ENCODE measurements around the gene USP48. TPM values are rescaled to one million over a fixed set of nuclear protein-coding genes. Genes with fewer than 3 reads are reported as not detected.

Gene USP48
- total RNA-seq = 126 TPM
- 10 to 100 TPM; 31.3 to 52.9 (median 36.6) TPM for polyA plus RNA-seq

- H3K27me3 ChIP-seq (ENCODE audit: control insufficient read depth, insufficient read depth, low read length) = no peaks in the 10 kb centered on the region
These were observed at the start of gene USP48 for GRCh38 chr1:21782868-21783678. Gene USP48, minus strand, starts transcription at chr1:21783149. Its CDS starts 192 bp downstream, at chr1:21782957.

GRCh38 chr1:21831454-21831970 is 48.6 kb upstream of the USP48 start:
- H3K27ac ChIP-seq (ENCODE audit: insufficient read depth, low read length, poor library complexity, severe bottlenecking) = no peak overlapping the region
- no peaks in the 10 kb centered on the region for H3K4me1 ChIP-seq (ENCODE audit: control insufficient read depth, insufficient read depth, low read length, poor library complexity, severe bottlenecking)
- H3K4me3 Mint-ChIP-seq = no peak overlapping the region
- H3K36me3 ChIP-seq (ENCODE audit: control insufficient read depth, insufficient read depth, low read length) = no peaks in the 10 kb centered on the region
- no peak overlapping the region for H3K4me3 ChIP-seq (ENCODE audit: low read depth, low read length)
- peaks cover 0 to 14% (median 3%) of the 10 kb centered on the region in 7 donors for H3K9me3 Mint-ChIP-seq
- peaks cover 17% of the 10 kb centered on the region for H3K36me3 Mint-ChIP-seq
- H3K27ac Mint-ChIP-seq = no peak overlapping the region
- DNase-seq (no peak), ATAC-seq (ENCODE audit: low read depth in 2 of 2) (no peak)
- peaks cover 0 to 8% of the 10 kb centered on the region in 2 experiments for H3K9me3 ChIP-seq (ENCODE audit: control insufficient read depth in 2 of 2, low read length in 2 of 2)
- no peaks in the 10 kb centered on the region for H3K27me3 Mint-ChIP-seq
- H3K27me3 ChIP-seq (ENCODE audit: control insufficient read depth, insufficient read depth, low read length) = no peaks in the 10 kb centered on the region
- H3K4me1 Mint-ChIP-seq = no peaks in the 10 kb centered on the region

More at GRCh38 chr1:21782868-21783678, at the start of gene USP48:
- Mint-ChIP-seq H3K9me3 (no peaks in the 10 kb centered on the region), H3K27me3 (peaks cover 23% of the 10 kb centered on the region), H3K4me1 (peaks cover 21 to 39% (median 30%) of the 10 kb centered on the region in 4 donors), H3K27ac (peak within 1 kb of the TSS; percentile 98 to 100 (median 100)), H3K36me3 (peaks cover 3% of the 10 kb centered on the region), H3K4me3 (peak within 1 kb of the TSS; percentile 91 to 95 (median 92))
- peak within 1 kb of the TSS; percentile 97 for H3K4me3 ChIP-seq (ENCODE audit: low read depth, low read length)
- H3K27ac ChIP-seq (ENCODE audit: insufficient read depth, low read length, poor library complexity, severe bottlenecking) = peak within 1 kb of the TSS; percentile 100
- H3K9me3 ChIP-seq (ENCODE audit: control insufficient read depth in 2 of 2, low read length in 2 of 2) = no peaks in the 10 kb centered on the region
- no peaks in the 10 kb centered on the region for H3K36me3 ChIP-seq (ENCODE audit: control insufficient read depth, insufficient read depth, low read length)
- DNase-seq = peak; percentile 93 to 98 (median 98)
- H3K4me1 ChIP-seq (ENCODE audit: control insufficient read depth, insufficient read depth, low read length, poor library complexity, severe bottlenecking) = peaks cover 31% of the 10 kb centered on the region
- peak; percentile 85 to 87 for ATAC-seq (ENCODE audit: low read depth in 2 of 2)

GRCh38 chr1:21830792-21831453 is 48.0 kb upstream of the USP48 start:
- H3K36me3 ChIP-seq (ENCODE audit: control insufficient read depth, insufficient read depth, low read length) = no peaks in the 10 kb centered on the region
- Mint-ChIP-seq H3K4me1 (no peaks in the 10 kb centered on the region), H3K36me3 (peaks cover 17% of the 10 kb centered on the region), H3K27ac (no peak overlapping the region), H3K27me3 (no peaks in the 10 kb centered on the region), H3K4me3 (no peak overlapping the region), H3K9me3 (peaks cover 0 to 14% (median 3%) of the 10 kb centered on the region in 7 donors)
- DNase-seq (no peak), ATAC-seq (ENCODE audit: low read depth in 2 of 2) (no peak)
- H3K4me3 ChIP-seq (ENCODE audit: low read depth, low read length) = no peak overlapping the region
- H3K27ac ChIP-seq (ENCODE audit: insufficient read depth, low read length, poor library complexity, severe bottlenecking) = no peak overlapping the region
- peaks cover 0 to 8% of the 10 kb centered on the region in 2 experiments for H3K9me3 ChIP-seq (ENCODE audit: control insufficient read depth in 2 of 2, low read length in 2 of 2)
- no peaks in the 10 kb centered on the region for H3K4me1 ChIP-seq (ENCODE audit: control insufficient read depth, insufficient read depth, low read length, poor library complexity, severe bottlenecking)
- H3K27me3 ChIP-seq (ENCODE audit: control insufficient read depth, insufficient read depth, low read length) = no peaks in the 10 kb centered on the region

GRCh38 chr1:21829294-21829693 is 46.3 kb upstream of the USP48 start:
- no peak overlapping the region for H3K4me3 ChIP-seq (ENCODE audit: low read depth, low read length)
- Mint-ChIP-seq H3K27me3 (no peaks in the 10 kb centered on the region), H3K4me3 (no peak overlapping the region), H3K4me1 (no peaks in the 10 kb centered on the region), H3K36me3 (peaks cover 12% of the 10 kb centered on the region), H3K27ac (no peak overlapping the region), H3K9me3 (peaks cover 0 to 11% (median 2%) of the 10 kb centered on the region in 7 donors)
- no peaks in the 10 kb centered on the region for H3K36me3 ChIP-seq (ENCODE audit: control insufficient read depth, insufficient read depth, low read length)
- H3K4me1 ChIP-seq (ENCODE audit: control insufficient read depth, insufficient read depth, low read length, poor library complexity, severe bottlenecking) = no peaks in the 10 kb centered on the region
- H3K27me3 ChIP-seq (ENCODE audit: control insufficient read depth, insufficient read depth, low read length) = no peaks in the 10 kb centered on the region
- DNase-seq = no peak
- H3K9me3 ChIP-seq (ENCODE audit: control insufficient read depth in 2 of 2, low read length in 2 of 2) = peaks cover 0 to 7% of the 10 kb centered on the region in 2 experiments
- no peak overlapping the region for H3K27ac ChIP-seq (ENCODE audit: insufficient read depth, low read length, poor library complexity, severe bottlenecking)
- ATAC-seq (ENCODE audit: low read depth in 2 of 2) = no peak

- Histone ChIP-seq H3K9me3 (ENCODE audit: control insufficient read depth in 2 of 2, low read length in 2 of 2) (peaks cover 0 to under 1% of the 10 kb centered on the region in 2 experiments), H3K27ac (ENCODE audit: insufficient read depth, low read length, poor library complexity, severe bottlenecking) (no peak overlapping the region), H3K4me3 (ENCODE audit: low read depth, low read length) (no peak overlapping the region), H3K4me1 (ENCODE audit: control insufficient read depth, insufficient read depth, low read length, poor library complexity, severe bottlenecking) (no peaks in the 10 kb centered on the region), H3K36me3 (ENCODE audit: control insufficient read depth, insufficient read depth, low read length) (no peaks in the 10 kb centered on the region), H3K27me3 (ENCODE audit: control insufficient read depth, insufficient read depth, low read length) (no peaks in the 10 kb centered on the region)
- Mint-ChIP-seq H3K4me1 (no peaks in the 10 kb centered on the region), H3K27me3 (no peaks in the 10 kb centered on the region), H3K27ac (no peak overlapping the region), H3K36me3 (peaks cover 8% of the 10 kb centered on the region), H3K9me3 (peaks cover 0 to 4% (median 0%) of the 10 kb centered on the region in 7 donors), H3K4me3 (no peak overlapping the region)
- no peak for ATAC-seq (ENCODE audit: low read depth in 2 of 2)
- no peak for DNase-seq
These were observed 45.7 kb upstream of the USP48 start for GRCh38 chr1:21828506-21829210.

- H3K27me3 ChIP-seq (ENCODE audit: control insufficient read depth, insufficient read depth, low read length) = no peaks in the 10 kb centered on the region
- peaks cover 8% of the 10 kb centered on the region for H3K36me3 Mint-ChIP-seq
- no peaks in the 10 kb centered on the region for H3K27me3 Mint-ChIP-seq
- no peaks in the 10 kb centered on the region for H3K4me1 ChIP-seq (ENCODE audit: control insufficient read depth, insufficient read depth, low read length, poor library complexity, severe bottlenecking)
- no peak overlapping the region for H3K4me3 ChIP-seq (ENCODE audit: low read depth, low read length)
- H3K4me3 Mint-ChIP-seq = no peak overlapping the region
- no peaks in the 10 kb centered on the region for H3K36me3 ChIP-seq (ENCODE audit: control insufficient read depth, insufficient read depth, low read length)
- H3K27ac ChIP-seq (ENCODE audit: insufficient read depth, low read length, poor library complexity, severe bottlenecking) = no peak overlapping the region
- H3K9me3 Mint-ChIP-seq = peaks cover 0 to 4% (median 0%) of the 10 kb centered on the region in 7 donors
- H3K4me1 Mint-ChIP-seq = no peaks in the 10 kb centered on the region
- no peak overlapping the region for H3K27ac Mint-ChIP-seq
- no peaks in the 10 kb centered on the region for H3K9me3 ChIP-seq (ENCODE audit: control insufficient read depth in 2 of 2, low read length in 2 of 2)
- DNase-seq (no peak), ATAC-seq (ENCODE audit: low read depth in 2 of 2) (no peak)
These were observed 45.1 kb upstream of the USP48 start for GRCh38 chr1:21828075-21828474.

- ATAC-seq (ENCODE audit: low read depth in 2 of 2) = no peak
These were observed 44.3 kb upstream of the USP48 start for GRCh38 chr1:21827141-21827679.

More at GRCh38 chr1:21827141-21827679, 44.3 kb upstream of the USP48 start:
- H3K27me3 ChIP-seq (ENCODE audit: control insufficient read depth, insufficient read depth, low read length) = no peaks in the 10 kb centered on the region
- H3K4me1 Mint-ChIP-seq = no peaks in the 10 kb centered on the region
- no peak overlapping the region for H3K4me3 Mint-ChIP-seq
- peaks cover 4% of the 10 kb centered on the region for H3K36me3 Mint-ChIP-seq
- H3K9me3 Mint-ChIP-seq = no peaks in the 10 kb centered on the region
- peaks cover under 1% of the 10 kb centered on the region for H3K27me3 Mint-ChIP-seq
- no peak for DNase-seq
- no peak overlapping the region for H3K27ac Mint-ChIP-seq
- H3K4me1 ChIP-seq (ENCODE audit: control insufficient read depth, insufficient read depth, low read length, poor library complexity, severe bottlenecking) = no peaks in the 10 kb centered on the region
- no peak overlapping the region for H3K27ac ChIP-seq (ENCODE audit: insufficient read depth, low read length, poor library complexity, severe bottlenecking)
- H3K36me3 ChIP-seq (ENCODE audit: control insufficient read depth, insufficient read depth, low read length) = no peaks in the 10 kb centered on the region
- H3K4me3 ChIP-seq (ENCODE audit: low read depth, low read length) = no peak overlapping the region
- H3K9me3 ChIP-seq (ENCODE audit: control insufficient read depth in 2 of 2, low read length in 2 of 2) = no peaks in the 10 kb centered on the region
